ENCODE measurements around the gene SP5.

DNA sequence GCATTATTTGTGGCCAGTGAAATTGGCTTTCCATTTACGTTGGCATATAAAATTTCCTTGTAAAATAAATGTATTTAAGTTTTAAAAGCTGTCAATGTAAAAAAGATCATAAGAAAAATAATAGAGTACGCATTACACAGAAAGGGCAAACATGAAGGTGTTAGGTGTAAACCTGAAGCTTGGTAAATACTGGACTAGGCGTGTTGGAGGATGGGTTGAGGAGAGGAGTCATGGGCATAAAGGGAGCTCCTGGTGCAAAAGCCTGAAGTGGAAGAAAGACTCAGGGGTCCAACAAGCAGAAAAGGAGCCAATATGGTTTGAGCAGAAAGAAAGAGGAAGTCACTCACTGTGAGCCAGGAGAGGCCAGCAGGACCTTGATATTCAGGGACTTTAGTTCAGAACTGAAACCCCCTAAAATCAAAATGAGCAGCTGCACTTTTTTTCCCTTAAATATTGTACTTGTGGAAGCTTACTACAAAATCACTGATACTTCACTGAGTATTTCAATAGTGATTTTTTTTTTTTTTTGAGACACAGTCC is 24.4 kb downstream of the SP5 start:
- TF ChIP-seq, protein P1, sequence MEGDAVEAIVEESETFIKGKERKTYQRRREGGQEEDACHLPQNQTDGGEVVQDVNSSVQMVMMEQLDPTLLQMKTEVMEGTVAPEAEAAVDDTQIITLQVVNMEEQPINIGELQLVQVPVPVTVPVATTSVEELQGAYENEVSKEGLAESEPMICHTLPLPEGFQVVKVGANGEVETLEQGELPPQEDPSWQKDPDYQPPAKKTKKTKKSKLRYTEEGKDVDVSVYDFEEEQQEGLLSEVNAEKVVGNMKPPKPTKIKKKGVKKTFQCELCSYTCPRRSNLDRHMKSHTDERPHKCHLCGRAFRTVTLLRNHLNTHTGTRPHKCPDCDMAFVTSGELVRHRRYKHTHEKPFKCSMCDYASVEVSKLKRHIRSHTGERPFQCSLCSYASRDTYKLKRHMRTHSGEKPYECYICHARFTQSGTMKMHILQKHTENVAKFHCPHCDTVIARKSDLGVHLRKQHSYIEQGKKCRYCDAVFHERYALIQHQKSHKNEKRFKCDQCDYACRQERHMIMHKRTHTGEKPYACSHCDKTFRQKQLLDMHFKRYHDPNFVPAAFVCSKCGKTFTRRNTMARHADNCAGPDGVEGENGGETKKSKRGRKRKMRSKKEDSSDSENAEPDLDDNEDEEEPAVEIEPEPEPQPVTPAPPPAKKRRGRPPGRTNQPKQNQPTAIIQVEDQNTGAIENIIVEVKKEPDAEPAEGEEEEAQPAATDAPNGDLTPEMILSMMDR (IDR thresholded peaks at IDR 0.05; ENCODE audit: low read length), result no peak
- TF ChIP-seq EZH2phosphoT487 (IDR thresholded peaks at IDR 0.05; ENCODE audit: low read length), result no peak
